ENCODE data around the gene PRSS12. TPM values are rescaled to one million over a fixed set of nuclear protein-coding genes. Genes with fewer than 3 reads are reported as not detected.

The PRSS12 gene
- total and polyA plus RNA-seq, 2 experiments from 2014 or later, result 10.0 to 33.6 TPM

GRCh38 chr4:118289794-118290193, 63.0 kb downstream of the PRSS12 start:
- H3K4me3 ChIP-seq, result peak overlapping the region; percentile 19; the same call in 1 of the 2 replicates
- peaks cover 58% of the 10 kb centered on the region for H3F3A ChIP-seq (ENCODE audit: insufficient read depth)
- H4K20me1 ChIP-seq (ENCODE audit: insufficient read depth), result no peaks in the 10 kb centered on the region
- no peaks in the 10 kb centered on the region for H3K9me2 ChIP-seq (ENCODE audit: insufficient read depth)
- no peaks in the 10 kb centered on the region for H3K9me3 ChIP-seq (ENCODE audit: low read depth)
- peak overlapping the region; percentile 44 for H3K4me2 ChIP-seq (ENCODE audit: unreplicated experiment)
- in situ Hi-C loops (cut with MboI), result loop anchor here (25.0 kb wide), 1 partner anchor 223 kb away; no protein-coding TSS in a partner anchor
- peak; percentile 85 for DNase-seq
- peak overlapping the region; percentile 59 for H3K27ac ChIP-seq
- H3K27me3 ChIP-seq (replicated peaks; ENCODE audit: insufficient read depth), result no peaks in the 10 kb centered on the region
- no peak overlapping the region for H3K9ac ChIP-seq
- TF ChIP-seq EZH2phosphoT487 (IDR thresholded peaks at IDR 0.05; ENCODE audit: insufficient read depth, low read depth) (no peak), EZH2 (IDR thresholded peaks at IDR 0.05; ENCODE audit: insufficient read depth, poor library complexity, severe bottlenecking) (no peak)
- no peaks in the 10 kb centered on the region for H3K36me3 ChIP-seq (ENCODE audit: low read depth)
- no peak overlapping the region for H2AFZ ChIP-seq
- WGBS, 2 experiments (ENCODE audit: low coverage in 1 of 2, low lambda C conversion rate in 2 of 2, missing lambda C conversion rate in 2 of 2), result 0 to 4% methylated on average over 1 of the region's 1 CpG
- H3K79me2 ChIP-seq (ENCODE audit: insufficient read depth), result no peaks in the 10 kb centered on the region
- peaks cover 46% of the 10 kb centered on the region for H3K4me1 ChIP-seq (ENCODE audit: insufficient read depth)

GRCh38 chr4:118287711-118288451, 64.9 kb downstream of the PRSS12 start:
- Histone ChIP-seq H3K27ac (peak overlapping the region; percentile 36), H4K20me1 (ENCODE audit: insufficient read depth) (no peaks in the 10 kb centered on the region), H3K4me2 (ENCODE audit: unreplicated experiment) (peak overlapping the region; percentile 33), H3F3A (ENCODE audit: insufficient read depth) (peaks cover 77% of the 10 kb centered on the region), H3K4me3 (no peak overlapping the region), H3K9me3 (ENCODE audit: low read depth) (no peaks in the 10 kb centered on the region), H3K27me3 (replicated peaks; ENCODE audit: insufficient read depth) (no peaks in the 10 kb centered on the region), H2AFZ (no peak overlapping the region), H3K9ac (no peak overlapping the region), H3K4me1 (ENCODE audit: insufficient read depth) (peaks cover 50% of the 10 kb centered on the region), H3K36me3 (ENCODE audit: low read depth) (no peaks in the 10 kb centered on the region), H3K79me2 (ENCODE audit: insufficient read depth) (no peaks in the 10 kb centered on the region), H3K9me2 (ENCODE audit: insufficient read depth) (no peaks in the 10 kb centered on the region)
- TF ChIP-seq EZH2 (IDR thresholded peaks at IDR 0.05; ENCODE audit: insufficient read depth, poor library complexity, severe bottlenecking) (no peak), EZH2phosphoT487 (IDR thresholded peaks at IDR 0.05; ENCODE audit: insufficient read depth, low read depth) (no peak)
- DNase-seq, result peak; percentile 66
- in situ Hi-C loops (cut with MboI), result loop anchor here (25.0 kb wide), 1 partner anchor 224 kb away; no protein-coding TSS in a partner anchor
- WGBS, 2 experiments (ENCODE audit: low coverage in 1 of 2, low lambda C conversion rate in 2 of 2, missing lambda C conversion rate in 2 of 2), result 3 to 13% methylated on average over 2 of the region's 2 CpGs

- Histone ChIP-seq H3K27ac (no peak overlapping the region), H3K27me3 (replicated peaks; ENCODE audit: insufficient read depth) (no peaks in the 10 kb centered on the region)
- in situ Hi-C loops (cut with MboI), result loop anchor here (25.0 kb wide), 1 partner anchor 226 kb away; no protein-coding TSS in a partner anchor
Measured at GRCh38 chr4:118286685-118287084, 66.1 kb downstream of the PRSS12 start.

GRCh38 chr4:118285931-118286330, 66.9 kb downstream of the PRSS12 start:
- H4K20me1 ChIP-seq (ENCODE audit: insufficient read depth), result no peaks in the 10 kb centered on the region
- no peak overlapping the region for H3K27ac ChIP-seq
- 95 to 97% methylated on average over 4 of the region's 4 CpGs for WGBS, 2 experiments (ENCODE audit: low coverage in 1 of 2, low lambda C conversion rate in 2 of 2, missing lambda C conversion rate in 2 of 2)
- no peaks in the 10 kb centered on the region for H3K9me3 ChIP-seq (ENCODE audit: low read depth)
- H3K4me1 ChIP-seq (ENCODE audit: insufficient read depth), result peaks cover 63% of the 10 kb centered on the region
- no peaks in the 10 kb centered on the region for H3K9me2 ChIP-seq (ENCODE audit: insufficient read depth)
- no peak overlapping the region for H2AFZ ChIP-seq
- no peak overlapping the region for H3K9ac ChIP-seq
- in situ Hi-C loops (cut with MboI), result loop anchor here (25.0 kb wide), 1 partner anchor 226 kb away; no protein-coding TSS in a partner anchor
- no peaks in the 10 kb centered on the region for H3K27me3 ChIP-seq (replicated peaks; ENCODE audit: insufficient read depth)
- TF ChIP-seq EZH2 (IDR thresholded peaks at IDR 0.05; ENCODE audit: insufficient read depth, poor library complexity, severe bottlenecking), result no peak
- TF ChIP-seq EZH2phosphoT487 (IDR thresholded peaks at IDR 0.05; ENCODE audit: insufficient read depth, low read depth), result no peak
- H3K4me3 ChIP-seq, result no peak overlapping the region
- no peak for DNase-seq
- no peaks in the 10 kb centered on the region for H3K79me2 ChIP-seq (ENCODE audit: insufficient read depth)
- H3K36me3 ChIP-seq (ENCODE audit: low read depth), result peaks cover 10% of the 10 kb centered on the region; the same call in 1 of the 2 replicates
- H3K4me2 ChIP-seq (ENCODE audit: unreplicated experiment), result no peak overlapping the region
- peaks cover 89% of the 10 kb centered on the region for H3F3A ChIP-seq (ENCODE audit: insufficient read depth)

More at GRCh38 chr4:118286685-118287084, 66.1 kb downstream of the PRSS12 start:
- H3K4me3 ChIP-seq, result no peak overlapping the region
- H3K79me2 ChIP-seq (ENCODE audit: insufficient read depth), result no peaks in the 10 kb centered on the region
- H2AFZ ChIP-seq, result no peak overlapping the region
- WGBS, 2 experiments (ENCODE audit: low coverage in 1 of 2, low lambda C conversion rate in 2 of 2, missing lambda C conversion rate in 2 of 2), result 97% methylated on average over 3 of the region's 3 CpGs
- H4K20me1 ChIP-seq (ENCODE audit: insufficient read depth), result no peaks in the 10 kb centered on the region
- H3F3A ChIP-seq (ENCODE audit: insufficient read depth), result peaks cover 89% of the 10 kb centered on the region
- no peak for DNase-seq
- H3K9me3 ChIP-seq (ENCODE audit: low read depth), result no peaks in the 10 kb centered on the region
- TF ChIP-seq EZH2phosphoT487 (IDR thresholded peaks at IDR 0.05; ENCODE audit: insufficient read depth, low read depth) (no peak), EZH2 (IDR thresholded peaks at IDR 0.05; ENCODE audit: insufficient read depth, poor library complexity, severe bottlenecking) (no peak)
- H3K9ac ChIP-seq, result no peak overlapping the region
- no peak overlapping the region for H3K4me2 ChIP-seq (ENCODE audit: unreplicated experiment)
- no peaks in the 10 kb centered on the region for H3K9me2 ChIP-seq (ENCODE audit: insufficient read depth)
- H3K36me3 ChIP-seq (ENCODE audit: low read depth), result peaks cover 3% of the 10 kb centered on the region; the same call in 1 of the 2 replicates
- peaks cover 62% of the 10 kb centered on the region for H3K4me1 ChIP-seq (ENCODE audit: insufficient read depth)
